ENCODE data around the gene ARGLU1. TPM values are rescaled to one million over a fixed set of nuclear protein-coding genes. Genes with fewer than 3 reads are reported as not detected.

Gene ARGLU1
- total RNA-seq, 2 experiments from 2014 or later: 171 to 173 TPM

DNA sequence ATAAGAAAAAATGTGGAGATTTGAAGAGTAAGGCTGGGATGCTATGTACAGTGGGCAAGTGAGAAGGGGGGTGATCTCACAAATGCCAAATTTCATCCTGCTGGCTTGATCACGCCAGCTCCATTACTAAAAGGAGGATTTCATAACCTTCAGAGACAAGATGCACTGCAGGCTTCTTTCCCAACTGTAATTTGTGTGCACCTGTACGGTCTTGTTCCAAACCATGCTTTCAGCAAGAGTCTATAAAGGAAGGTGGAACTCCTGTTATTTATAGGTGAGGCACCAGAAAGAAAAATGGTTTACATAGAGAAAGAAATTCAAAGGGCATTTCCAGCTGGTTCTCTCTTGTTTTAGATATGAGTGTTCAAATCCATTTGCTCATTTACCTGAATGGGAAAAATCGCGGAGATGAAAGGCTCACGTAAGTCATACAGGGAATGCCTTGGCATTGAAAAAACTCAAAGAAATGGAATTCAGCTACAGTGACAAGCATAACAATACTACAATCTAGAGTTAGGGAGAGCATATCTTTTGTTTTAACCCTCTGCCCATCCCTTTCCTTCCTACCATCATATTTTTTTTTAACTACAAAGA is 45.7 kb downstream of the ARGLU1 start:
- H3K9me3 Mint-ChIP-seq: no peaks in the 10 kb centered on the region
- H3K4me3 Mint-ChIP-seq: no peak overlapping the region
- ATAC-seq (ENCODE audit: low read depth): no peak
- no peak for DNase-seq
- POLR2A ChIA-PET: no interaction called here
- H3K36me3 Mint-ChIP-seq: no peaks in the 10 kb centered on the region
- H3K27me3 Mint-ChIP-seq: peaks cover 12% of the 10 kb centered on the region
- no peaks in the 10 kb centered on the region for H3K4me1 Mint-ChIP-seq
- H3K27ac Mint-ChIP-seq: no peak overlapping the region

DNA sequence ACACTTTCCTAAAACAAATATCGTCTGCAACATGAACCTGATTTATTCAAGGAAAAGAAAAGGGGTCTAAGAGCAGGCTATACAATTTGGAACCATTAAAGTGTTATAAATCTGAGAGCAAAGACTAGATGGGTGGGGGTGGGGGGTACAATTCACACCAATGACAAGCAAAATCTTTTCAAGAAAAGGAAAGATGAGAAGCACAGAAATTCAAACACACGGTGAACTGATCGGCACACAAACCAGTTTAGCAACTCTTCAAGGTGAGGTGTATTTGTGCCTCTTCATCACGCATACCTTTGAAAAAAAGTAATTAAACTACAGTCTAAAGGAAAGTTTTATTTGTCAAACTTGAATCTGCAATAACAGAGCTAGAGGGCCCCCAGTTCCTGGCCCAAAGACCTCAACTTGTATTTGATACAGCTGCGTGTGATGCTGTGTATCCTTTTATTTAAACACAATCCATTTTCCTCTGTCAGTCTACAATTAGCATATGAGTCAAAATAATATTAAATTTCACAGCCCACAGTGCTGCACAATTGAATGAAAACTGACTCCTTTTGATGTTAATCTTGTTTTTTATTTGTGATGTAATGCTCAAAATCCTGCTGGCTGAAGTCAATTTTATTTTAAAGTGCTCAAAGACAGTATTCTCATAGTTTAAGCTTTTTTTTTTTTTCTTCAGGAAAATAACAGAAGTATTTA is 46.7 kb downstream of the ARGLU1 start:
- H3K4me1 Mint-ChIP-seq: no peaks in the 10 kb centered on the region
- H3K9me3 Mint-ChIP-seq: no peaks in the 10 kb centered on the region
- no peak overlapping the region for H3K27ac Mint-ChIP-seq
- DNase-seq (no peak), ATAC-seq (ENCODE audit: low read depth) (no peak)
- H3K36me3 Mint-ChIP-seq: no peaks in the 10 kb centered on the region
- no peak overlapping the region for H3K4me3 Mint-ChIP-seq
- peaks cover 11% of the 10 kb centered on the region for H3K27me3 Mint-ChIP-seq
- POLR2A ChIA-PET: no interaction called here

DNA sequence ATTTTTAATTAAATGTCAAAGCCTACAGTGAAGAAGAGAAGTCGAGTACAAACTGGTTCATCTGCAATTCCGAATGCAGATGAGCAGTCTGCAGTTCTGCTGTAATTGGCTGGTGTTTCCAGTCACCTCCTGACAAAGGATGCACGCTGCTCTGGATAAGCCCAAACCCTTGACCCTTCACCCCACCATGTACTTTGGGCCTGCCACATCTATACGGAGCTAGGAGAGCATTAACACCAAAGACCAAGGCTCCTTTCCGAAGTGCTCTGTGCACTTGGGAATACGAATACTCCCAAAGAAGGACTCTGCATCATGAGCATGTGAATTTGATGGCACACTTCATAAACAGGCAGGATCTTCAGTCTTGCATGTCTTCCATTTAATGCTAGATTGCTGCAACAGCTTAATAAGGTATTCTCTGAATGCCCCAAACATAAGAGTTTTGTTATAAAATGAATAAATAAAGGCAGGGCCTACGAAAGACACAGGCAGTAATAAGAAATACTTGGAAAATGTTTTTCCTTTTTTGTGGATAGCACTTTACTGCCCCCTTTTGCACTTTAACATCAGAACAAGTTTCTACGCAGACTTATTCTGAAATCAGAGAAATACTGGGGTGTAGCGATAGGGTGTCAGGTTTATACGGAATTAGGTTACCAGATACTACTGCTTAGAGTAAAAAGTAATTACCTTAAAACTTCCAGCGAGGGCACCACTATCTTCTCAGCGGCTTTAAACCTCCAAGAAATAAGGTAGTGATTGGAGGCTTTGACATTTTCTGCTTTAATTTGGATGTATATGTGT is 47.5 kb downstream of the ARGLU1 start:
- no peak for ATAC-seq (ENCODE audit: low read depth)
- DNase-seq: no peak
- H3K36me3 Mint-ChIP-seq: no peaks in the 10 kb centered on the region
- no peak overlapping the region for H3K4me3 Mint-ChIP-seq
- H3K4me1 Mint-ChIP-seq: no peaks in the 10 kb centered on the region
- H3K27me3 Mint-ChIP-seq: peaks cover 12% of the 10 kb centered on the region
- no peaks in the 10 kb centered on the region for H3K9me3 Mint-ChIP-seq
- H3K27ac Mint-ChIP-seq: no peak overlapping the region
- POLR2A ChIA-PET: no interaction called here

DNA sequence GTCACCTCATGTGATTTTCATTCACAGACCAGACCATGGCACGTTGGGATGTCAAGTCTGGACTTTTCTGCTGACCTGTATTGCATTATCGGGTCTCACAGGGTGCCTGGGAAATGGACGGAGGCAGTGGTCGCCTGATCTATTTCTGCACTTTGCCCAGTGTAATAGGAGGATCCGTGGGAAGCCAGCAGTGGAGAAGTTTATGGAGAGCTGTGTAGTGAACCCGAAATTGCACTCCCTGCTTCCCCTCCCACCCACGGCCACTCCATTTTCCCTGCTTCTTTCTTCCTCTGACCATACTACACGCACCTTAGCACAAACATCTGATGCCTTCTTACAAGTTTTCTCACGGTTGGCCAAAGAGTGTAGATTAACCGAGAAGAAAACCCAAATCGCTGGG is 49.4 kb downstream of the ARGLU1 start:
- ATAC-seq (ENCODE audit: low read depth) (no peak), DNase-seq (no peak)
- Mint-ChIP-seq H3K36me3 (no peaks in the 10 kb centered on the region), H3K27ac (no peak overlapping the region), H3K9me3 (no peaks in the 10 kb centered on the region), H3K4me1 (no peaks in the 10 kb centered on the region), H3K27me3 (peaks cover 17% of the 10 kb centered on the region), H3K4me3 (no peak overlapping the region)
- POLR2A ChIA-PET: no interaction called here

DNA sequence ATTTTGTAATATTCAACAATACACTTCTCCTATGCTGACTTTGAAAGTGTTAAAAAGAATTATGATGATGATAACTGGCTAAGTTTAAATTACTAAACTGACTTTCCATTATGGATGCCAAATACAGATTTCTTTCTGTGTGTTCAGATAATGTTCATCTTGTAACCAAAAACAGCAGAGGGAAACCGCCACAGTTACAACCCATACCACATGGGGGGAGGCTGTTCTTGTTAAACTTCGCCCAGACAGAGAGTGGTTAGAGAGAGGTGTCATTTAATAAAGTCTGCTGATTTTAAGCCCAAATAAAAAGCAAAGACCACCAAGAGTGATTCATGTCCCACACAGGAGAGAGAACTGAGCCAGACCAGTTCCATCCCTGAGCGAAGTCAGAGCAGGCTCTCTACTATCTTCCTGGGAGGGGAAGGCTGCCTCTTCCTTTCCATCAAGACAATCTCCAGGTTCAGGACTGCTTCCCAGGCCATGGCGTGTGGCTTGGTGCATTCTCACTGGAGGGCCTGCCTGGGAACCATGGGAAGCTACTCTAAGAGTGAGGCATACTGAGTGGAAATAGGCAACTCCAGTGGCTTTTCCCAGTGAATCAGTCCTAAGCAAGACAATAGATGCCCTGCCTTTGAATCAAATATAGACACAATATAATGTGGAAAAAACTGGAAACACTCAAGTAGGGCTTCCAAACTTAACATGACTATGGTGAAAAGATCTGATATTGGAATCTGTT is 50.7 kb downstream of the ARGLU1 start:
- DNase-seq (no peak), ATAC-seq (ENCODE audit: low read depth) (no peak)
- POLR2A ChIA-PET: no interaction called here
- no peak overlapping the region for H3K4me3 Mint-ChIP-seq
- peaks cover 15% of the 10 kb centered on the region for H3K27me3 Mint-ChIP-seq
- no peaks in the 10 kb centered on the region for H3K4me1 Mint-ChIP-seq
- no peak overlapping the region for H3K27ac Mint-ChIP-seq
- H3K9me3 Mint-ChIP-seq: no peaks in the 10 kb centered on the region
- no peaks in the 10 kb centered on the region for H3K36me3 Mint-ChIP-seq

DNA sequence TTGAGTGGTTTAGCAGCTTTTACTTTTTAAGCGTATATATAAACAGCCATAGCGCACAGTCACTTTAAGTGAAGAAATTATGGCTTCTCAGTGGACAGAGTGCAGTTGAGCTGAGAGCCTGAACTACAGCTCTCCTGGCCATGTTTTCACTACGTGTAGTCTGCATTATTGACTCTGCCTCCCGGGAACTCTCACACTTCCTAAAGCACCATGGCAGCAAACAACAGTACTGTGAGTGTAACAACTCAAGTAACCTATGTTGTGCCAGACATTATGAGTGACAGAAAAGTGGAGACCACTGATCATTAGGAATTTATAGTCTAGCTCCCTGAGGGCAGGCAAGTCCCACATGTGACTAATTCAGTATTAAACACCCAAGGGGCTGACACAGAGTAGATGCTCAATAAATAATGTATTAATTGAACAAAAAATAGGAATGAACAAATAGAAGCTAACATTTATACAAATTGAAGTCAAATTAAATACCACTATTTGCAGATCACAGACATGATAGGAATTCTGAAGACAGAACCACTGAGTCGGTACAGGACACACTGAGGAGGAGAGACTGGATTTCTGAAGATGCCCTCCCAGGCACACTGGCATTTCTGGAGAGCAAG is 52.2 kb downstream of the ARGLU1 start:
- no peaks in the 10 kb centered on the region for H3K36me3 Mint-ChIP-seq
- no peaks in the 10 kb centered on the region for H3K9me3 Mint-ChIP-seq
- H3K27me3 Mint-ChIP-seq: peaks cover 20% of the 10 kb centered on the region
- ATAC-seq (ENCODE audit: low read depth) (no peak), DNase-seq (no peak)
- no peak overlapping the region for H3K27ac Mint-ChIP-seq
- H3K4me3 Mint-ChIP-seq: no peak overlapping the region
- H3K4me1 Mint-ChIP-seq: no peaks in the 10 kb centered on the region
- POLR2A ChIA-PET: no interaction called here

DNA sequence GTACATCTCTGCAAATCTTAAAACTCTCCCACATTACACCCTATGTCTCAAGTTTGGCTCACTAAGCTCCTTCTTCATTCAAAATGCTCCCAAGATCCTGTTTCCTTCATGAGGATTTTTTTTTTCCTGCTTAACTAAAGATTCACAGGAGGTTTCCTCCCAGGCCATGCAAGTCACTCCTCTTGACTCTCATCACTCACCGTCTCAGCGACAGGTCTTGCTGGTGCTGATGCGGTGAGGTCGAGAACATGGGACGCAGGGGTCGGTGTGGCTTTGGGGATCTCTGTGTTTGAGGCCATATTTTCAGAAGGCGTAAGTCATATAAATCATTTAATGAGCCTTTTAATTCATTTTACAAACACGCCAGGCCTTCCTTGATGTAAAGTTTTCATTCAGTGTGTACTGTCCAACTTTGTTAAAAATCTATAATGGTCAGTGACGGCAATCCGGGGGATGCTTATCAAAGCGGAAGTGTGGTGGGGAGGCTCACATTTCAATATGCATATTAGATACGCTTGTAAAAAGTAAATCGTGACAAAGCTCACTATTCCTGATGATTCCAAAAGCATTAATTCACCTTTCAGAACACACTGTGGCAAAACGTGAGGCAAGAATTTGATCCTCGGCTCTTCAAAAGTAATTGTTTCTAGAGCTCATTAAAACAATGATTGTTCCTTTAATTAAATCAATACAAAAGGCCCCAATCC is 52.9 kb downstream of the ARGLU1 start:
- no peak for ATAC-seq (ENCODE audit: low read depth)
- H3K36me3 Mint-ChIP-seq: no peaks in the 10 kb centered on the region
- no peak overlapping the region for H3K4me3 Mint-ChIP-seq
- POLR2A ChIA-PET: no interaction called here
- peaks cover 20% of the 10 kb centered on the region for H3K27me3 Mint-ChIP-seq
- H3K9me3 Mint-ChIP-seq: no peaks in the 10 kb centered on the region
- H3K4me1 Mint-ChIP-seq: no peaks in the 10 kb centered on the region
- no peak for DNase-seq
- no peak overlapping the region for H3K27ac Mint-ChIP-seq

DNA sequence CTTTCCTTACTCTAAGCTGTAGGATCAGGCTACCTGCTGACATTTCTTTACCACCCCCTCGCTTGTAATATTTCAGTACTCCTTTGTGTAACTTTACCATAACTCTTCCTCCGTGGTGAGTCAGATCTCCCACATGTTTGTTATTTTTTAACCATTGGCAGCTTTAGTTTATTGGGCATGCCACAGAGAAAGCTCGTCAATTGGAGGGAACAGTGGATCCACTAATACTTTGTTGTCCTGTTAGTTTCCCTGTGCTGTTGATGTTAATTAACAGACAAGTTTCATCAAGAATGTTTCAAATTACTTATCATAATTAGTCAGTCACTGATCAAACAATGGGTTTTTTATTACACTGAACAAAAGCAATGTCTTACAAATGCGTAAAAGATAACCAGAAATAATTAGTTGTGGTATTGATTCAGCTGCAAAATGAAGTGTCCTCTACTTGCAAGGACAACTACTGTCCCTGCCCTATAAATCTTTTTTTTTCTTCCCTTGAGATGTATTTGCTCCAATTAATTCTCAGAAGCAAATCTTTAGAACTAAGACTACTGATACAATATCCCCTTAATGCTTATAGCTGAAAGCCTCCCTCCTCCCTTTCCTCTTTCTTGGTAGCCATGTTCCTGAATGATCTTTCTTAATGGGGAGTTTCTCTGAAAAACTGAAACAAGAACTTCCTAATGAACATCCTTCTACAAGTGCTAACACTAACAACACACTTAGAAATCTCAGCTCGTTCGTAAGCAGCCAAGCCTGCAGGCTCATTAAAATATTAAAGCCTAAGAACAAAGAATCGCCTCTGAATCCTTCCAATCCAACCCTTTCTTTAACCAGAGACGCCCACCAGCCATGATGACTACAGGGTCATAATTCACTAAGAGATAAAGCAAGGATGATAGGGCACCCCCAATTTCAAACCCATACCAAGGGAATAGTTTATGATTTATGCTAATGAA is 54.6 kb downstream of the ARGLU1 start:
- peaks cover 23% of the 10 kb centered on the region for H3K27me3 Mint-ChIP-seq
- ATAC-seq (ENCODE audit: low read depth): no peak
- H3K36me3 Mint-ChIP-seq: no peaks in the 10 kb centered on the region
- no peak overlapping the region for H3K27ac Mint-ChIP-seq
- POLR2A ChIA-PET: no interaction called here
- H3K9me3 Mint-ChIP-seq: no peaks in the 10 kb centered on the region
- no peak overlapping the region for H3K4me3 Mint-ChIP-seq
- no peaks in the 10 kb centered on the region for H3K4me1 Mint-ChIP-seq
- no peak for DNase-seq

DNA sequence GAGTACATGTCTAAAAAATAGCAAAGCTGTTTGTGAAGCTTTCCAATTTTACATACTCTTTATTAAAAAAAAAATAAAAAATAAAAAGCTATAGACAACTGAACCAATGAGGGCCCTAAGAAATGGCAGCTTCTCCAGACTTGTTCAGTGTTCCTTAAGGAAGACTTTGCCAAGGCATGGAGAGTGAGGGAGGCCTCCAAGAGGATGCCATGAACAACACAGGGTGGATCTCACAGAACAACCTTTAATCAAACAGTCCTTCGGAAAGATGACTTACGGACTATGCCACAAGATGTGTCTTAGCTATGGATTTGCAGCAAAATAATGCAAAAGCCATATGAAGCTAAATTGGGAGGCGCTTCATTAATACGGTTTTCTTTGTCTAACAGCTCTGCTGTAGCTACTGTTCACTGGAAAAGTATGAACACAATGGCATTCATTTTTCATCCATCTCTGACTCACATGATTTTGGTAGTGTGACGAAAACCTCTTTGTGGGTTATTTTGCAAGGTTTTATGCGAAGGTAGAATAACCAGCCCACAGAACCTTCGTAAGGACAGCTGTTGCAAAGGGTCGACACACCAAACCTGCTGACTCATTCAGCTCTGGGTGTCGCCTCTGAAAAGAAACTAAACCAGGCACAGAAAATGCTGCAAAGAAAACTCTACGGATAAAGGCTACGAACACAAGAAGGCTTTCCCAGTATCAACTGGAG is 60.2 kb downstream of the ARGLU1 start:
- POLR2A ChIA-PET: interaction anchor here (0.5 kb wide), 1 partner anchor 1894 kb away, joined by 3 read pairs; no protein-coding TSS in a partner anchor
- DNase-seq (no peak), ATAC-seq (ENCODE audit: low read depth) (no peak)
- H3K27ac Mint-ChIP-seq: no peak overlapping the region
- no peaks in the 10 kb centered on the region for H3K9me3 Mint-ChIP-seq
- H3K27me3 Mint-ChIP-seq: peaks cover 21% of the 10 kb centered on the region
- no peak overlapping the region for H3K4me3 Mint-ChIP-seq
- peaks cover 1% of the 10 kb centered on the region for H3K4me1 Mint-ChIP-seq
- no peaks in the 10 kb centered on the region for H3K36me3 Mint-ChIP-seq

DNA sequence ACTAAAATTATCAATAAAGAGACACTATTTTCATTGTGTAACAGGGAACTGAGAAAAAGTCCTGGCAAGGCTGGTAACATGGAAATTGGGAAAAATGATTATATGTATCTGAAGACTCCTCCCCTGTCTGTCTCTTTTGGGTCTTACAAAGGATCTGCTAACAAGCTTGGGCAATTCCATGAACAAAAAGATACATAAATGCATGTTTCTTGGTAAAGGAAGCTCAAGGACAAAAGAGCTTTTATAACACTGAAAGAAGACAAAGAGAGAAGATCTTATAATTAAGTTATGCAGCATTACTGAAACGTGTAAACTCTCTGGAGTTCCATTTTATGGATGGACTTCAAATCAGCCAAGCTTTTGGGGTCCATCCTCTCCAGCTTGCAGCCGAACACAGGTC is 61.7 kb downstream of the ARGLU1 start:
- H3K4me1 Mint-ChIP-seq: peaks cover 1% of the 10 kb centered on the region
- no peak overlapping the region for H3K27ac Mint-ChIP-seq
- H3K4me3 Mint-ChIP-seq: no peak overlapping the region
- peaks cover 18% of the 10 kb centered on the region for H3K27me3 Mint-ChIP-seq
- ATAC-seq (ENCODE audit: low read depth) (no peak), DNase-seq (no peak)
- POLR2A ChIA-PET: no interaction called here
- no peaks in the 10 kb centered on the region for H3K9me3 Mint-ChIP-seq
- H3K36me3 Mint-ChIP-seq: no peaks in the 10 kb centered on the region

DNA sequence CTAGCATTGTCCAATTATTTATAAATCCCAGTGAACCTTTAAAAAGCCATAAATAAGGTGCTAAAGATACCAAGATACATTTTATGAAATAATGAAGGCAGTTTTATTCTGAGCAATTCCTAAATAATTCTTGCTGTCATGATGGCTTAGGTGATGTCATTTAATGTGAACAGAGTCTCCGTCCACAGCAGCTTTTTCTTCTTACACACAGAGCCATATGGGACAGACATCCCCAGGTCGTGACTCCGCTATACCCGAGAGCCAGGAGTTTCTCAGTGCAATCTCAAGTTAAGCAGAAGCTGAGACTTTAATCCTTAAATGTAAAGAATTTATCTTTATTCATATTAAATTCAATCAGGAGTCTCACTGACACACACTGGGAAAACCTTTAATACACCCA is 62.2 kb downstream of the ARGLU1 start:
- Mint-ChIP-seq H3K4me1 (peaks cover 1% of the 10 kb centered on the region), H3K27me3 (peaks cover 17% of the 10 kb centered on the region), H3K27ac (no peak overlapping the region), H3K36me3 (no peaks in the 10 kb centered on the region), H3K9me3 (no peaks in the 10 kb centered on the region), H3K4me3 (no peak overlapping the region)
- DNase-seq (no peak), ATAC-seq (ENCODE audit: low read depth) (no peak)
- POLR2A ChIA-PET: no interaction called here

Data from activated naive CD8-positive, alpha-beta T cell treated with anti-CD3 and anti-CD28 coated beads, Interleukin-2, amount 10 ng/mL, durations not matched to agents 7 days and 5 days (primary cell).